T1000 (cell line): ENCODE measurements around the gene FHOD3.
A peak's percentile ranks its signal among the peaks of the same experiment; 100 is the strongest.

Experiments
- DNase-seq: peaks from one replicate; lab custom pipeline; 2025; ENCODE audit warnings: mixed read lengths; lab: John Stamatoyannopoulos, UW

The FHOD3 gene

DNA sequence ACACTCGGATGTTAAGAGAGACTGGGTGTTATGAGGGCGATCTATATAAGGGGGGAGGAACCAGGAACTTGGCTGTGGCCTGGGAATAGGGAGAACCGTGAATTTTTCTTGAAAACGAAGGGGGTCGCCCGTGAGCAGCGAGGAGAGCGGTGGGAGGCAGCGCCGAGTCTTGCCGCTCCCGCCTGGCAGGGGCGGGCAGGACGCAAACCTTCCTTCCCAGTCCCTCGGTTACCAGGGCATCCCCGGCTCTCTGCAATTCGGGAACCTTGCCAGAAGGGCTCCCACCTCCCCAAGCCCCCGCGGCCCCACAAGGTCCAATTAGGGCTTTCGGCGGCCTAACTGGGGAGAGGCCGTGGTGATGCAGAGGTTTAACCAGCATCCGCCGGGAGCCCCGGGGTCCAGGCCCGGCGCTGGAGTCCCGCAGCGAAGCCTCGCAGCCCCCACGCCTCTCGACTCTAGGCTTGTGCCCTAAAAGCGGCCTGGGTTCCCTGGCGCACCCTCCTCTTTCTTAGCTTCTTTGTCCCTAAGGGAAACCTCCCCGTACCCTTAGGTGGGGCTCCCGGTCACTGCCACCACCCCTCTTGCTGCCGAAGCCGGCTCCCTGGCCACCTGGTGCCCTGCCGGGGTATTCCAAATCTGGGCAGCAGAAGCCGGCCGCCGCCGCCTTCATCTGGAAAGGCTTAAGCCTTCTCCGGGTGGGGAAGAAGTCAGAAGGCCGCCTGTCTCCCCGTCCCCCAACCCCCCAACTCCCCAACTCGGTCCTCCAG lies 680 bp upstream of the FHOD3 start:
- DNase-seq: peak; percentile 20

DNA sequence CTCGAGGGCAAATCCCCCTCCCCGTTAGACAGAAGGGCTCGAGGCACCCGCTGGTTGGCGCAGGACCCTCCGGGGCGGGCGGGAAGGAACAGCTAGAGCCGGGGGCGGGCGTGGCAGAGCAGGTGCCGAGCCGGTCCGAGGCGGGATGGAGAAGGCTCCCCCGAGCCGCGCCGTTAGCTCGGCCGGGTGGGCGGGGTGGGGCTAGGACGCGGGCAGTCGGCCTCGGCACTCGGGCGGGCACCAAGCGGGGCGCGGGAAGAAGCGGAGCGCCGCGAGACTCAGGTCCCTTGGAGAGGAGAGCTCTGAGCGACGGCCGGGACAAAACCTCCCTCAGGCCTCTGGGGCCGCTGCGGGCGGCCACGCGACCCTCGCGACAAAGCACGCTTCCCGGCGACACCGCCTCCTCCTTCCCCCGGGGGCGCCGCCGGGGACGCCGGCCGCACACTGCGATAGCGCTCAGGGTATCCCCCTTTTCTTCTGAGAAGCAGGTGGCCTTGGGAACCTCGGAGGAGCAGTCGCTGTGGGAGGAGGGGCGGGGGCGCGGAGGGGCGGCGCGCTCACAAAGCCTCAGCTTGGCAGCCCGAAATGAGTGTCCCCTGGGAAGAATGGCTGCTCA lies 721 bp downstream of the FHOD3 start:
- no peak for DNase-seq

DNA sequence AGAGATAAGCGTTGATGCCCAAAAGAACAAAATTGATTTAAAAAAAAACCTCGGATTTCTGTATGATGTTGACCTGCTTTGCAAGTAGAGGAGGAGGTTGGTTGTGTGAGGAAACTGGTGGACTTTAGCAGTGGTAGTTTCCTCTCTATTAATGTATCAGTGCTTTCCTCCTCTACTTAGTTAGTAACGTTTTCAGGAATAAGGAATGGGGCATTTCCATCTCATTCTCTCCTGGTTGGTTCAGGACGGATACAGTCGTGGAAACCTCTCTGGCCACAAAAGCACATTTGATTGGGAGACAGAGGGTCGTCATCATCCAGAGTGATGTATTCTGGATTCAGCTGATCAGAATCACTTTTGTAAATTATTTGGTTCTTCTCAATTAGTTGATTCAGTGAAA lies 1.5 kb downstream of the FHOD3 start:
- no peak for DNase-seq

DNA sequence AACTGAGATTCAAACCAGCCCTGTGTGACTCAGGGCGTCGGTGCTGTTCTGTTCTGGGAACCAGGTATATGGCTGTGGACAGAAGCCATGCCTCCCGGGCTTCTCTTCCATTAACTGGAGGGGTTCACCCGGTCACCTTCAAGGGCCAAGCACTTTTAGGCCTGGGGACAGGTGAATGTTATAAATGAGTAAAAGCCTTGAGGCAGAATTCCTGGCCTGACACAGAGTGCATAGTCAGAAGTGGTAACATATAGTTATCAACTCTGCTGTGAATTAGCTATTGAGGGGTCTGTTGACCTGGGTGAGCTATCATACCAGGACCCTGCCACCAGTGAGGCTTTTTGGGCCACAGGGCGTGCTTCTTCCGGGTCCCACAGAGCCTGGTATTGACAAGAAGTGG lies 2.7 kb downstream of the FHOD3 start:
- no peak for DNase-seq

DNA sequence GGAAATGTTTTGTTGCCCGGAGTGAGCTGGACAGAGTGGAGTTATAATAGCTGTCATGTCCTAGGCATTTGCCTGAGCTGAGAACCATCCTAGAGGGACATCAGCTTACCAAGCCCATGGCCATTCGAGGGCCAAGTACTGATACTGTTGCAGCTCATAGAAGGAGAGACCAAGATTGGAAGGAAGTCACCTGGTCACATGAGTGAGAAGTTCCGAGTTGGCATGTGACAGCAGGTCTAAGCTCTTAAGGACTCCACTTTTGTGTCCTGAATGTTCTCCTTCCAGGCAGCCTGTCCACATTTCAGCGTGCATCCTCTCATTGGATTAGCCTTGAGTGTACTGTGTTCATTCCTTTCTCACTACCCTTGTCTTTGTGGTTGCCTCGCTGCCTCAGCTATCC lies 4.4 kb downstream of the FHOD3 start:
- DNase-seq: no peak

DNA sequence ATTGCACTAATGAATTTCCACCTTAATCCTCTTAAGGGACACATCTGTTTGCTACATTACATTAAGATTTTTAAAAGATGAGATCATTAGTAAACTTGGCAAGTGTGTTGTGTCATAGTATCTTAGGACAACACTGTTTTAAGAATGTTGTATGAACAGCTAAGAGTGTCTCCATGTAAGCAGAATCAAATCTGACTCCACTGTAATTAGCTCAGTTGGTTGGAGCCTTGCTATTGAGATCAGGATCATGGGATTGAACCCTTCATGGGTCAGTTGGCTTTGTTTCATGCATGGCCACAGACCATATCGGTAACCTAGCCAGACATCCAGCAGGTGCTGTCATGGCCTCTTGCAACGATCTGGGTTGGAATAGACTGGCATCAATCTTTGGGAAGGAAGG lies 5.2 kb downstream of the FHOD3 start:
- DNase-seq: no peak

DNA sequence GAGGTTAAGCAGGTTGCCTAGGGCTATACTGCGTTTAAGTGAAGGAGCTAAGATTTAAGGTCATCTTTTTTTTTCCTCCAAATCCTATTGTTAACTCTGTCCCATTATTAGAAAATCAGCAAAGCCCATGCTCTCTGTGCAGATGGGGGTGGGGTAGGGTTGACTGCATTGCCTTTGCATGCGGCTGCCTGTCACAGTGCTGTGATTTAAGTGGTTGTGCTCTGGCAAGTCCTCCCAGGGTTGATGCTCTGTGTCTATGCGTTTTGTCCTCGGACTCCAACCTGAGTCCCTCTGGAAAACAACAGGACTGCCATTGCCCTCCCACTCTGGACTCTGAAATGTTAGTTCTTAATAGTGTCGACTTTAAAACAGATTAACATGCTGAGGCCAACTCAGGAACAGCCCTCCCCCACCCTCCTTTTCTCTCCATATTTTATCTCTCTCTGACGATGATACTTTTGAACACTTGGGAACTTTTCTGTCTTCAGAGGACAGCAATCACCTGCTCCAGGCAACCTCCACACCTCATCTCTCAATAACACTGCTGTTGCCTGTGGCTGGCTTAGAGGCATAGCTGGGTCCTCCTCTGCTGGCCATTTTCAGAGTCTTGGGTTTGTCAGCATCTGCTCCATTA lies 5.8 kb downstream of the FHOD3 start:
- DNase-seq: no peak

DNA sequence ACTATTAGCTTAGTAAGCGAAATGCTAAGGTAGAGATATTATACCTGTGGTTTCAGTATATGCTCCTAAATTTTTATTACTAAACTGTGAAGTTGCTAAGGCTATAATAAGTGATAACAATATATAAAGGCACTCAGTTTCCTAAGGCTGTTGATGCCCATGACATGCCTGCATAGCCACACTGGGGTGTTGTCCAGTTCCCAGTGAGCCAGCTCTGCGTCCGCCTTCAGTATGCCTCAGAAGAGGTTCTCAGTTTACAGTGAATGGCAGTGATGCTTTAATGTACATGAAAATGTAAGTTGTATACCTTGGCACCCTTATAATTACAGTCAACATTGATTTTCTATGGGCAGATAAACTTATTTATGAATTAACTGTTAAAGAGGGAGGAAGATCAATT lies 7.2 kb downstream of the FHOD3 start:
- no peak for DNase-seq

DNA sequence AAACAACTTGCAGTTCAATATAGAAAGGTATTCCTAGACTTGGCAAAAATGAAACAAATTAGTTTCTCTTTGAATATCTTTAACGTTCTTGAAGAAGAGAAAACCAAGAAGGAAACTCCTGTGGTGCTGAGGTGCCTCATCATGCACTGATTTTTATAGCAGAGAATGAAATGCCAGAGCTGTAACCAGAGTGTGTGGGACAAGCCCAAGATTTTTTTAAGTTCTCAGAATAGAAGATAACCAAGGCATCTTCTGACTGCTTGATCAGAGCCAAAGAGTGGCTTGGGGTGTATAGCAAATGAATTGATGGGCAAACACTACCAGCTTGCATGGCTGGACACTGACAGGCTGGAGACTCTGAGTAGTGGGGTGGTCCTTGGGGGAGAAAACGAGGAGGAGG lies 7.9 kb downstream of the FHOD3 start:
- DNase-seq: no peak

DNA sequence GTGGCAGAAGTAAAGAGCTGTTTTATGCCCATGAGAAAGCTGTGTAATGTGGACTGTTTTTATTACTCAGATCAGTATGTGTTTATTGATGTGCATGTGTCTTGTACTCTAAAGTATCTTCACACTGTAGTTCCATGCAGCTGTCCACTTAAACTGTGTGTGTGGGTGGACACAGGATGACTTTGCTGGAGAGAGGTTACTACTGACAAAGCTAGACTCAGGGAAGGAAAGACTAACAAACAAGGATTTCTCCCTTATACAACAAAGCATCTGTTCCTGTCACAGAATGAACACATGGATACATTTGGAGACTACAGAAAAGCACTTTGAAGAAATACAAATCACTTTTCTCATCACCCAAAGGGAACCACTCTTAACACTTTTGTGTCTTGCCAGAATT lies 10.0 kb downstream of the FHOD3 start:
- DNase-seq: no peak

DNA sequence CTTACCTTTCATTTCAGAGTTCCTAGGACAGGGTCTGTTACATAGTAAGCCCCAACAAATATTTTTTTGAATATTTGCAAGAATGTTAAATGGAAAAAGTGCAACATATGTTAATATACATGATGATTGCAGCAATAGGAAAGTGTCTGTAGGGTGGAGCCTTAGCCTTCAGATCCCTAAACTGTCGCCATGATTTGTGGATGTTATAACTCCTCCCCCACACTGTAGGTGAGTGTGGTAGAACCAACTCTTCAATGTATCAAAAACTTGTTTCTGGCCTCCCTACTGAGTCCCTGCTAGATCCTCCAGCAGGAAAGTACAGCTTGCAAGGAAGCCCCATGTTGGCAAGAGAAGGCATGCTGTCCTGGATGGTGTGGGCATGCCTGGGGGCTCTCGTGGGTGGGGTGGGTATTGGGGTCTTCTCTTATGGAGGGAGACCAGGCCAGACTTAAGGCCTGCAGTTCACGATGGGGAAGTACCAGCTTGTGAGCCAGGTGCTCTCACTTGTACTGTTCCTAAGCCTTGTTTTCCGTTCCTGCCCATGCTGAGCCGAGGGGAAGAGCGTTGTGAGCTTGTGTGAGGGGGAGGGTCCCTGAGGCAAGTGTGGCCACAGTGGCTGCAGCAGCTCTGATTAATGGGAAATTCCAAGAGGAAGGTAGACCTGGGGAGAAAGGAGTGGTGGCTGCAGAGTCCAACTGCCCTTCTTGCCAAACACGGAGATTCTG lies 11.4 kb downstream of the FHOD3 start:
- DNase-seq: no peak

DNA sequence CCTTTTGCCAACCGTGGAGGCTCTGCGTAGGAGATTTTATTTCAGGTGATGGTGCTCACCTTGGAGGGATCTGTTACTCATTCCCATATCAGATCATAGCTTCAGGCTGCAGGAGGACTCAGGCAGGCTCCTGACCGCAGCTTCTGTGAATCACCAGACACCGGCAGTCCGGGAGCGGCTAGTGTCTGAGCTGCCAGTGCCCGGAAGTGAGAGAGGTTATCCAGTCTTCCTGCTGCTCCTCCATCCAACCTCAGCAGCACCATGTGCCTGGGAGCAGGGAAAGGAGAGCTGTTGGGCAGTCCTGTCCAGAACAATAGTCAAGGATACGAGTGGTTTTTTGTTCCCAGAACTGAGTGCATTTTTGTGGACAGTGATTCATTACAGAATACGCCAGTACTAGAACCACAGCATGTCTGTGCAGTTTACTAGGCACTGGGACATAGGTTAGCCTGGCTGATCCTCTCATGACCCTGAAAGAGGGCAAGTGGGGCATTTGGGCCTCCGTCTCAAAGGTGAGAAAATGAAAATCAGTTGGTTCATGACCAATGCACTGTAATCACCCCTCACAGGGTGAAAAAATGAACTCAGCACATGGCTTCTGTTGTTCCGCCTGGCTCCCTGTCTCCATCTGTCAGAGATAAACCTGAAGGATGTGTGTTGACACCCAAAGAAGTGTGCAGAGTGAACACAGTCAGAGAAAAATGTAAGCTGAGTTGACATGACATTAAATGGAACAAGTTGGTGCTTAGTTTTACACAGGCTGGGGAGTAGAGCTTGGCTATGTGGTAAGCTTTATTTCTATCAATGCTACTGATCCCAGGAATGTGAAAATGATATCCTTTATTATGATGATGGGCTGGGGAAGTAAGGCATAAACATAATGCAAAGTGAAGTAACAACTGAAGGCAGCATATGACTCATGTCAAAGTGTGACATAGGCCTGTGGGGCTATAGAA lies 12.2 kb downstream of the FHOD3 start:
- peak; percentile 60 for DNase-seq

DNA sequence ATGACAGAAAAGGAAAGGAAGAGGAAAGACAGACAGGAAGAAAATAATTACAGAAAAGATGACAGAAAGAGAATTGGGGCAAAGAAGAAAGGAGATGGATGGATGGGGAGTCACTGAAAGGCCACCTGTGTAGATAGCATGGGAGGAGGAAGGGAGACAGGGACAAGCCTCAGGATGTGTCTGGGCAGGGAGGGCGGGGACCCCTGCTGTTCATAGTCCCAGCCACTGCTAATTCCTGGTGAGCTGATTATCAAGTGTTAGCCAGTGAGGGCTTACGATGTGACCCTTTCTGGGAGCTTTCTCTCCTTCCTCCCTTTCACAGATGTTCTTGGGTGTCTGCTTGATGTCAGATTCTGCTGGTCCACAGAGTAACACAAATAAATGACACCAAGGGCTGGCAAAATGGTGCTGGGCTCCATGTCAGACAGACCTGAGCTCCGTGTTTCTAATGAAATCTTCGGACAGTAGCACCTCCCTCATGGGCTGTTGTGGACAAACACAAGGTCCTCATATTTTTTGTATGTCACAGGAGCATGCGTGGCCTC lies 13.6 kb downstream of the FHOD3 start:
- DNase-seq: no peak

DNA sequence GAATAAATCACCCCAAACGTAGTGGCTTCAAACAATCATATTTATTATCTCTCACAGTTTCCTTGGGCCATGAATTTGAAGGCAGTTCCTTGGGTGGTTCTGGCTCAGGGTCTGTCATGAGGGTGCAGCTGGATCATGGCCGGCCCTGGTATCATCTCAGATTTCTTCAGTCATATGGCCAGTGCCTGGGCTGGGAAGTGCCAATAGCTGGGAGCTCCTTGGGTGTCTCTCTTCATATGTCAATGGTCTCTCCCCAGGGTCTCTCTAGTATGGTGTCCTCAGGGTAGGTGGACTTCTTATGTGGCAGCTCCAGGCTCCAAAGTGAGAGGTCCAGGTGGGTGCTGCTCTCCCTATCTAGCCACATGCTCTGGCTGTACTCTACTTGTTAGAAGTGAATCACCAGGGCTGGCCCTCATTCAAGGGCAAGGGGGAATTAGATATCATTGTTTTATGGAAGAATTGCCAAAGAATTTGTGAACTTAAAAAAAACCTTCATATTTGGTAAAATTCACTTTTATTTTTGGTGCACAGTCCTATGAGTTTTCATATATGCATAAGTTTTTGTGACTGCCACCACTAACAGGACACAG lies 15.4 kb downstream of the FHOD3 start:
- no peak for DNase-seq

DNA sequence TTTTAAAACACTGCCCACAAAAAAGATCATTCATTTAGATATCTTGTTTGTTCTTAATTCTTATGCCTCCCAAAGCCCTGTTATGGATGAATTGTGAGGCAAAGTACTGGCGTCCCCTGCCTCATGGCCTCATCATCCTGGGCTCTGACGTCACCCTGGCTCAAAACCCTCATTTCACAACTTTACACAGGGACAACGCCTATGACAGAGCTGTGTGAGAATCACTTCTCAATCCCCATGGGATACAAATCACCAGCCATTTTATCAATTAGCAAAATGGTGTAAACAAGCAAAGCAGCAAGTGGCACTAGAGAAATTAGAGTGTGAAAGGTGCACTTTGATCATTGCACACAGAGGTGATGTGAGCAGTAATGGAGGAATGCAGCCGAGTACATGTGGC lies 16.6 kb downstream of the FHOD3 start:
- DNase-seq: no peak

DNA sequence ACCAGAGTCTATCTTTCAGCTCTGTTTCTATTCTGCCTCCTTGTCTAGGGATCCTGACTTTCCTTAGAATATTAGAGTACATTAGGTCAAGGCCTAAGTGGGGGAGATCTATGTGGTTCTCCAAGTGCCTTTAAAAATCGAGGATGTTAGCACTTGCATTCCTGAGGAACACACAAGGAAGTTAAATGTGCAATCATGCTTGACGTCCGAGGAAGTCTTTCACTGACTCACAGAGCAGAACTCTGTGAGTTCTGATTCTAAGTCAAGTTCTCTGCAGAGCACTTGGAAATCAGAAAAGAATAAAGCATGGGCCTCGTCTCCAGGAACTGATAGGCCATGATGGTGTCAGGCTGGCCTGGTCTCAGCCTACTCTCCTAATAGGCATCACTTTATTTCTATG lies 17.2 kb downstream of the FHOD3 start:
- no peak for DNase-seq

DNA sequence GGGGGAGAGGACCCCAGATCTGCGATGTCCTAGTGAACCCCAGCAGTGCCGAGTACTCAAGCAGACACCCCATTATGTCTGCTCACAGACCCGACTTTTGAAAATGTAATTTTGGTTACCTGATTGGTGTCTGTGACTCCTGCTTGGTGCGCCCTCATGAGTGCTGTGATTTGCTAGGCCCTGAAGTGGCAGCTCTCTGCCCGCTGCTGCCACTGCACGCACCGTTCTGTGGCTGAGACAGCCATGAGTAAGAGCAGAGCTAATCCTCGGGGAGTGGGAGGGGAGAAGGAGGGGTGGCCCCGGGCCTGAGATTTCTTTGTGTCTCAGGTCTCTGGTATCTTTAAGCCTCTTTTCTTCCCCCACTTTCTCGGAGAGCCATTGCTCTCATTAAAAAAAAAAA lies 18.2 kb downstream of the FHOD3 start:
- DNase-seq: peak; percentile 25

DNA sequence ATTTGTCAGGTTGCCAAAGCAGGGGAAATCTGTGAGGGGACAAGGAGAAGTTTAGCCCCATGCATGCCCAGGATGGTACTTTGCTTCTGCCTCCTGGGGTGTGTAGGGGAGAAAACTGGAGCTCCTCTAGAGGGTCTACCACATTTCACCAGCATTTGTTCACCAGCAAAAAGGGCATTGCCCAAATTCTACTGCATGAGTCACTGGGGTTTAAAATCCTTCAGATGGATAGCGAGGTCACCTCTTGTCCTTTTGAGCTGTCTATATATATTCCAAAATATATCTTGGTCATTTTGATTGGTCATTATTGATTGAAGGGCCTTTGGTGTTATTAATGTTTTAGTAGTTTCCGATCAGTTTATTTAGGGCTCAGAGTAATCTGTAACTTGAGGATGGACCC lies 18.7 kb downstream of the FHOD3 start:
- DNase-seq: no peak

DNA sequence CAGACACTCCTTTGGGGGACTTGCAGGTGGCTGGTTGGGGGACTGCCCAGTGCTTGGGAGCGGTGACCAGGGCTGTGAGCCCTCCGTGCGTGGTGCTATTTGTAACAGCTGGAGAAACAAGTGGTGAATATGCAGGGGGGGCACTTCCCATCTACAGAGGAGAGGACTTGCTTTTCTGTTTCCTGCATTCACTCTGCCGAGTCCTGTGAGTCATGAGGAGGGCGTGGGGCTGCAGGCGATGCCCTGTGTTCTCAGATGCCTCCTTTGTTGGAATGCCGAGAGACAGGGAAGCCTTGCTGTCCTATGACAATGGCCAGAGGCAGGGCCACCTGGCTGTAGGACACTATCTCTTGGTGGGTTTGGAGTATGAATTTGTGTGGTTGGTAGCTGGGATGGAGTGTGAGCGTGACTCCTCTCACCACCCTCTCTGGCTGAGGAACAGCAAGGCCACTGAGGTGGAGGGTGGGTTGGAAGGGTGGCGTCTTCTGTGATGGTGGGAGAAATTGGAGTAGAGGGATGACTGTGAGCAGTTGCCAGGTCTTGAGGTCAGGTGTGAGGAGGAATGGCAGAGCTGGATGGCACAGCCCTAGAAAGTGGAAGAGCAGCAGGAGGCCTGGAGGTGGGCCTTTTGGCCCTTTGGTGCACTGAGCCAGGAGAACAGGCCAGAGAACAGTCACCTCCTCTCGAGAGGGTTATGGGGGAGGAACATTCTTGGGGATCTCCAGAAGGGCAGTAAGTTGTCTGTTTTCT lies 24.3 kb downstream of the FHOD3 start:
- DNase-seq: peak; percentile 10

DNA sequence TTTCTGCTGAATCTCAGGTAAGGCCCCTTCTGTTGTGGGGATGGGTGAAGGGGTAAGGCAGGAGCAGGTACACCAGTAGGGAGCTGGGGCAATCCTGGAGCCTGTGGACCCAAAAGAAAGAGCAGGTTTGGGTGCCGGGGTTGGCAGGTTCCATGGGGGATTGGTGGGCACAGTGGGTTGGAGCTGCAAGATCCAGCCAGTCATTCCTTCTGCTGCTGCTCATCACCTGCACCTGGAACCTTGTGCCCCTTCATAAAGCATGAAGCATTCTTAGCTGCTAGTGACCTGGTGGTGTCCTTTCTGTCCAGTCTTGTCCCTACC lies 24.9 kb downstream of the FHOD3 start:
- DNase-seq: no peak
